NCI-H1436 treated with DMSO at 0.1 percent for 48 hours (cell line): ENCODE data around the gene SYNE4.
"Not testable (repeated sequence)": the region's sequence is repeated elsewhere in the genome, so short reads cannot be mapped to it uniquely, and the experiment has no call there.

ENCODE experiments used
- DNase-seq: peaks from one replicate; lab custom pipeline; 2025; lab: John Stamatoyannopoulos, UW

The SYNE4 gene

DNA sequence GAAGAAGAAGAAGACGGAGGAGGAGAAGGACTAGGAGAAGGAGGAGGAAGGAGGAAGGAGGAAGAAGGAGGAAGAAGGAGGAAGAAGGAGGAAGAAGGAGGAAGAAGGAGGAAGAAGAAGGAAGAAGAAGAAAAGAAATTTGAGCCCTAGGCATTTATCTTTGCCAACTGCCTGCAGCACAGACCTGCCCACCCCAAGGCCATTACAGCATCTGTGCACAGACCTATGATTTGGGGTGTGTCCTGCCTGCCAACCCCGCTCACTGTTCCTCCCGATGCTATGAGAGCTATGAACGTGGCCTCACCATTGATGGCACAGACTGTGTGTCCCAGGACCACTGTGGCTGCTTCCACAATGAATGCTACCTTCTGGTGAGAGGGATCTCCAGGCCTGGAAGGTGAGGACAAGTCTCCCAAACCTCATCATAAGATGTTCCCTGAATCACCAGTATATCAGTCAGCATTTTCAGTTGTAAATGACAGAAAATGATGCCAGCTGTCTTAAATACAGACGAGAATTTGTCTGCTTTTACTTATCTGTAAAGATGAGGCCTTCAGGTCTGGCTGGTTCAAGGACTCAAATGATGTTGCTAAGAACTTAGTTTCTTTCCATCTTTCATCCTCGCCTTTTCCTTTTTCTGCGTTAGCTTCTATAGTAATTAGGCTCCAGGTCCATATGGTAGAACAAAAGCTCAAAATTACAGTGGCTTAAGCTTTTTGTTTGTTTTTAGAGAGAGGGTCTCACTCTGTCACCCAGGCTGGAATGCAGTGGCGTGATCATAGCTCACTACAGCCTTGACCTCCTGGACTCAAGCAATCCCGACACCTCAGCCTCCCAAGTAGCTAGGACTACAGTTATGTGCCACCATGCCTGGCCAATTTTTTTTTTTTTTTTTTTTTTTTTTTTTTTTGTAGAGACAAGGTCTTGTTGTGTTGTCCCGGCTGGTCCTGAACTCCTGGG, 17.6 kb downstream of the SYNE4 start:
- no peak for DNase-seq

DNA sequence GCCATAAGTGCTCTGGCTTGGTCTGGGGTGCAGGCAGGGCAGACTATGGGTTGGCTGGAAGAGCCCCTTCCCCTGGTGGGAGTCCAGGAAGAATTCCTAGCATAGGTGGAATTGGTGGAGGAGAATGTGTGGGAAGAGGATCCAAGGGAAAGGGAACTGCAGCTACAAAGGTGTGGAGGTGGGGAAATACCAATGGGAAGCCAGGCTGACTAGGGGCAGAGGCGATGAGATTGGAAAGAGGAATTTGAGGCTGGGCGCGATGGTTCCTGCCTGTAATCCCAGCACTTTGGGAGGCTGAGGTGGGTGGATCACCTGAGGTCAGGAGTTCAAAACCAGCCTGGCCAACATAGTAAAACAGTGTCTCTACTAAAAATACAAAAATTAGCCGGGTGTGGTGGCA, 18.5 kb downstream of the SYNE4 start:
- no peak for DNase-seq

DNA sequence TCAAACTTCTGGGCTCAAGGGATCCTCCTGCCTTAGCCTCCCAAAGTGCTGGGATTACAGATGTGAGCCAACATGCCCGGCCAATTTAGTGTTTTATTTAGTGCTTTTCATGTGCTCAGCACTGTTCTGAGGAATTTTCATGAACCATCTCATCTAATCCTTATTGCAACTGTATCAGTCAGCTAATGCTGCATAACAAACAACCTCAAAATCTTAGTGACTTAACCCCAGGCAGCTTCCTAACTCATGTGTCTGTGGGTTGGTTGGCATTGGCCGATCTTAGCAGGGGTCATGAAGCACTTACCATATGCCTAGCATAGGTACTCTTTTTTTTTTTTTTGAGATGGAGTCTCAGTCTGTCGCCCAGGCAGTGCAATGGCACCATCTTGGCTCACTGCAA, 19.8 kb downstream of the SYNE4 start:
- no peak for DNase-seq

DNA sequence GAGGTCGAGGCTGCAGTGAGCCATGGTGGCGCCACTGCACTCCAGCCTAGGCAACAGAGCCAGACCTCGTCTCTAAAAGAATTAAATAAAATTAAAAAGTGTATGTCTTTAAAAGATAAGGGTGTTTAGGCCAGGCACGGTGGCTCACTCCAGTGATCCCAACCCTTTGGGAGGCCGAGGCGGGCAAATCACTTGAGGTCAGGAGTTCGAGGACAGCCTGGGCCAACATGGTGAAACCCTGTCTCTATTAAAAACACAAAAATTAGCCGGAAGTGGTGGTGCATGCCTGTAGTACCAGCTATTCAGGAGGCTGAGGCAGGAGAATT, 21.1 kb downstream of the SYNE4 start:
- no peak for DNase-seq

DNA sequence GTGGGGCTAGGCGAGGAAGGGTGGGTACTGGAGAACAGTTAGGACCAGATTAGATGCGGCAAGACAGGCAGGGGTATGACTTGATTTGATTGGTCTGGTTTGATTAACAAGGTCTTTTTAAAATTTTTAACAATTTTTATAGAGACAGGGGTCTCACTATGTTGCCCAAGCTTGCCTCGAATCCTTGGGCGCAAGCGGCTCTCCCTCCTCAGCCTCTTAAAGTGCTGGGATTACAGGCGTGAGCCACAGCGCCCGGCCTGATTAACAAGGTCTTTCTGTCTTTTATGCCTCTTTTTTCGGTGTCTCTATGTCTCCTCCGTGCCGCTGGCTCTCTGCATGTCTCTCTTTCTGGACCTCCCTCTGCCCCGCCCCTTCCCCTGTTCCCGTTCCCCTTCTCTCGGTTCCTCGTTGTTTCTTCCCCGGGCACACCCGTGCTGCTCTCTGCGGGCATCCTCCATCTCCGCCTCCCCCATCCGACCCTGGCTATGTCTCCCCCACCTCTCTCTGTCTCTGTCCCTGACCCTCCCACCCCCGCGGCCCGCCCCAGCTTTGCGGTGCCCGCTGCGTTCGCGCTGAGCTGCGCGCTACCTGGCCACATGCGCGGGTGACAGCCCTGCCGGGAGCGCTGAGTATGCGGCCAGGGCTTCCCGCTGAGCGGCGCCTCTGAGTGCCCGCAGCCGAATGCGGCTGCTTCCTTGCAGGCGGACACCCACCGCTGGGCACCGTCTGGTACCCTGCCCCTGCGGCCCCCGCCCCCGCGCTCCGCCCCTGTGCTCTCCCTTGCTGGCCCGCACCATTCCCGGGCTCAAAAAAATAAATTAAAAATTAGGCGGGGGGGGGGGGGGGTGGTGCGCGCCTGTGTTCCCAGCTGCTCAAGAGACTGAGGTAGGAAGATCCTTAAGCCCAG, 21.7 kb downstream of the SYNE4 start:
- DNase-seq: no peak

DNA sequence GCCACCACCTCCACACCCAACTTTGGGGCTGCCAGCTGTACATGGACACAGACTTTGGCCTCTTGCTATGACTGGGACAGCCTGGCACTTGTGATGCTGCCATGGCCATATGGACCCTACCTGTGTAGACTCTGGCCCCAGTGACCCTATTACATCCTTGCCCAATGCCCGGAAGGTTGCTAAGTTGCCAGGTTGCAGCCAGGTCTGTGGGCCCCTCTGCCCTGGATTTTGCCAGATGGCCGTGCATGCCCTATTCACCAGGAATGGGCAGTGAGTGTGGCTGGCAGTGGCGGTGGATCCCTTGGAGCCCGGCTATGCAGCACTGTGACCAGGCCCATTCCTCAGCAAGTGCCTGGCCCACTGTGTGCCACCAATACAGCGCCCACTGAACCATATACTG, 22.5 kb downstream of the SYNE4 start:
- DNase-seq: no peak

DNA sequence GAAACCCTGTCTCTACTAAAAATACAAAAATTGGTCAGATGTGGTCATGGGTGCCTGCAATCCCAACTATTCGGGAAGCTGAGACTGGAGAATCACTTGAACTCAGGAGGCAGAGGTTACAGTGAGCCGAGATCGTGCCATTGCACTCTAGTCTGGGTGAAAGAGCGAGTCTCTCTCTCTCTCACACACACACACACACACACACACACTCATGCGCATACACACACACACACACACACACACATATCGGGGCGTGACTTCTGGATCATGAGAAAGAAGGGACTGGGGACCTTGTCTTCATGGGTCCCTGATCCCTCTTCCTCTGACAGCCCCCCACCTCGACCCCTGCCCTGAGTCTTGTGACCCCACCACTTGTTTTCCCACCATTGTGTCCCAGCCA, 25.4 kb downstream of the SYNE4 start:
- no peak for DNase-seq

DNA sequence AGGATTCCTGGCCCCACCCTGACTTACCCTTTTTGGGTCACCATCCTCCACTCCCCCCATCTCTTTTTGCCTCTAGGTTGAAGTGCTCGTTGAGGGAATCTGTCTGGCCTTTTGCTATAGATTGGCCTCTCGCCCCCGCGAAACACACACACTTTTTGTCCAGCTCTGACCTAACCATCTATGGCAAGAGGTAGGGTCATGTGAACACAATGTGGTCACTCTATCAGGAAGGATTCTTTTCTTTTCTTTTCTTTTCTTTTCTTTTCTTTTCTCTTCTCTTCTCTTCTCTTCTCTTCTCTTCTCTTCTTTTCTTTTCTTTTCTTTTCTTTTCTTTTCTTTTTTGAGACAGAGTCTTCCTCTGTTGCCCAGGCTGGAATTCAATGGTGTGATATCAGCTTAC, 27.6 kb downstream of the SYNE4 start:
- not testable (repeated sequence) for DNase-seq

DNA sequence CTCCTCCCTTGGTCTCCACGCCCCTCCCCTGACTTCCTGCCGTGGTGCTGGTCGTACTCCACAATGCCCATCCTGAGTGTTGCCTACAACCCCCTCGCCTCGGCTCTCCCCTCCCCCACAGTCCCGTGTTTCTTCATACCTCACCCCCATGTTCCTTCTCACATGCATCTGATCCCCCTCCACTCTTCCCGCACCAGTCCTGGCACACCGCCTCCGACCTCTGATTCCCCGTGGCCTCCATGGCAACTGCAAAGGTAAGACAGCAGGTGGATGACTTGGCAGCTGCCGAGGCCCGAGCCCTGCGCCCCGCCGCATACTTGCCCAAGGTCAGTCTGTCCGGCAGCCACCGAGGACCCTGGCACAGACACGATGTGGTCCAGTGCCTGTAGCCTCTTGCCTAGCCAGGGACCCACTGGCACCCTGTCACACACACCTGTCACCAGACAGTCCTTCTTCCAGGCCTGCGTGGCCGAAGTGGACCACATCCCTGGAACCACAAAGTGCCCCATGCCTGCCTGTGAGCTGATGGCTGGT, 29.7 kb downstream of the SYNE4 start:
- DNase-seq: no peak

DNA sequence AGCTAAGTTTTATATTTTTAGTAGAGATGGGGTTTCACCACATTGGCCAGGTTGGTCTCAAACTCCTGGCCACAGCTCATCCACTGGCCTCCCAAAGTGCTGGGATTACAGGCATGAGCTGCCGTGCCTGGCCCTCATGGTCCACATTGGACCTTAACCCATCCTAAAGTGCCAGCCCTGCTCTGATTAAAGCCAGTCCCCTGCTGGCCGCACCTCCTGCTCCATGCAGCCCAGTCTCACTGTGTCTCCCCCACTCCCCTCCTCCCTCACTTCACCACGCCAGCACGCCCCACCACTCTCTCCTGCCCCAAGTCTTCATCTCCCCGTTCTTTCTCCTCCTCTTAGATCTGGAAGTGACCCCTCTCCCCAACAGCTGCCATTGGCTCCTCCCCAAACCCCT, 30.3 kb downstream of the SYNE4 start:
- no peak for DNase-seq

DNA sequence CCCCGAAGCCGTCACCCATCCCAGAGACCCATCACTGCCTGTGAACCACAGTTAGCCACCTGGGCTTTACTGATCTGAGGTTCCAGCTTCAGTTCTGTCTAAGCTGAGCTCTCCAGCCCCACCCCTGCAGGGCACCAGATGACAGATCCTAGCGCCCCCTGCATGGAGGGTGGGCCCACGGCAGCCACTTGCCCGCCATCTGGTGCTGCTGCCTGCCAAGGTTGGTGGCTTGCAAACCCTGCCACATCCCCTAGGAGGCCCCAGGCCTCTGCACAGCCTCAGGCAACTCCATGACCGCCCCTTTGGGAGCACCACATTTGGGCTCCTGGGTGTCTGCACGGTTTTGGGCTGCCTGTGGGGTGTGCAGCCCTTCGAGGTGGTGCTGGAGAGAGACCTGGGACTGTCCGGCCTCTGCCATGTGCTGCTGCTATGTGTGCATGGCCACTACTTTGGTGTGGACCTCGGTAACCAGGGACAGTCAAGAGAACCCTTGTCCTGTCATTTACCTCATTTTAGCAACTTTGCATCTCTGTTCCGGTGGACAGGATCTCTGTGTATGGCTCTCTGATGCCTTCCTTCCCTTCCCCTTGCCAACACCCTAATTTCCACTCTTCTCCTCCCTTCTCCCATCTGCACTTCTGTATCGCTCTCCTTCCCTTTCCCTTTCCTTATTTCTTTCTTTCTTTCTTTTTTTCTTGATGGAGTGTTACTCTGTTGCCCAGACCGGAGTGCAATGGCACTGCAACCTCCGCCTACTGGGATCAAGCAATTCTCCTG, 31.0 kb downstream of the SYNE4 start:
- DNase-seq: peak; percentile 9

DNA sequence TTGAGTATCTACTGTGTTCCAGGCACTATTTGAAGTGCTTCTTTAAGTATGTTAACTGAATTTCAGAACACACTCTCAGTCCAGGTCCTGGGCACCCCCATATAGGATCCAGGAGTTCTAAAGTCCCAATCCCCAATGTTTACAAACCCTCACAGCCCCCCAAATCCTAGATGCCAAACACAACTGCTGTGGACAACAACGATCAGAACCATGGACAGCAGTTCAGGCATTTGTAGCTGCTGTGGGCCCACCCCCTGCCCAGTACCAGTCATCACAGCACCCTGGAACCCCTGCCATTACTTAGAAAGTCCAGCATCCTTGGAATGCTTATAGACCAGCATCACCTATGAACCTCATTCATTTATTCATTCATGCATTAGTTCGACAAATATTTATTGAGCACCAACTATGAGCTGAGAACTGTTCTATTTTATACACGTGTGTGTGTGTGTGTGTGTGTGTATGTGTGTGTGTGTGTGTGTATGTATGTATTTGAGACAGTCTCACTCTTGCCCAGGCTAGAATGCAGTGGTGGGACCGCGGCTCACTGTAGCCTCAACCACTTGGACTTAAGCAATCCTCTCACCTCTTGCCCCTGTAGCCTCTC, 32.9 kb downstream of the SYNE4 start:
- no peak for DNase-seq

DNA sequence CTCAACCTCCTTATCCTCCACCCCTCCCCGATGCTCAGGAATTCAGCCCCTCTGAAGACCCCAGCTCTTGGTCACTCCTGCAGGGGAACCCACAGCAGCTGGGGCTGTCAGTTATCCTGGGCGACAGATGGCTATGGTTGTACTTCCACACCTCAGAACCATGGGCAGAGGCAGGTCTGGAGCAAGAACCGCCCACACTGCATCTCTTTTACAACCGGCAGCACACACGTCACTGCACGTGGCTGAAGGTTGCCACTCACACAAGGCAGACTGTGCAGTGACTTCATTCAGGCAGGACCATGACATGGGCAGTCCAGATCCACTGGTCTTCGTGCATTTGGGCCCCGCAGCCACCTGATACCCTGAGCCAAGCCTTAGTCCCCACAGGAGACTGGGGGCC, 35.1 kb downstream of the SYNE4 start:
- DNase-seq: no peak

DNA sequence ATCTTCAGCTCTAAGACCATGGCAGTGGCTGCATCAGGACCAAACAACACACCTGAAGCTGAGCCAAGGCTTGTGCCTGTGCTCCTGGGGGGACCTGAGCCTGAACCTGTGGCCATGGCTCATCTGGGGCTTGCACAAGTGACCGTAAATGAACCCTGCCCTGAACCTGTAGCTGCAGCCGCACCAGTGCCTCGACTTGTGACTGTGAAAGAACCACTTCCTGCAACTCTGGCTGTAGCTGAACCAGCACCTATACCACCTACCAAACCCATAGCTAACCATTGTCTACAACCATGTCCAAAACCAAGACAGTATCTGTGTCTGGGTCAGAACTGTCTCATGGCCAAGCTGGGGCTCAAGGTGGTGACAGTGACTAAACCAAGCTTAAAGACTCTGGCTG, 41.8 kb downstream of the SYNE4 start:
- no peak for DNase-seq

DNA sequence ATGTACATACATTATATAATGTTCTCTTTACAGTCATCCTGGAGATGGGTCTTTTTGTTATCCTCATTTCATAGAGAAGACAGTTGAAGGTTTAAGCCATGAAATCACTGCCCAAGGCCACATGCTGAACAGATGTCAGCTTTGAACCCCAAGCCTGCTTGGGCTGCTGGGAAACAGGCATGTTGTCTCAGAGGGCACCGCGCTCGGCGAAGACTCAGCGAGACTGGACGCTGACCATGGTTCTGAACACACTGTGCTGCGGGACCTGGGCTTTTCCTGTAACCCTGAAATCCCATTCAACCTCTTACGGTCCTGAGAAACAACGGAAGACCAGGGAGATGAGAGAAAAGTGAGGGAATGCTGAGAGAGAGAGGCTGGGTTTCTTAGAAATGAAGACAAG, 45.1 kb downstream of the SYNE4 start:
- no peak for DNase-seq

DNA sequence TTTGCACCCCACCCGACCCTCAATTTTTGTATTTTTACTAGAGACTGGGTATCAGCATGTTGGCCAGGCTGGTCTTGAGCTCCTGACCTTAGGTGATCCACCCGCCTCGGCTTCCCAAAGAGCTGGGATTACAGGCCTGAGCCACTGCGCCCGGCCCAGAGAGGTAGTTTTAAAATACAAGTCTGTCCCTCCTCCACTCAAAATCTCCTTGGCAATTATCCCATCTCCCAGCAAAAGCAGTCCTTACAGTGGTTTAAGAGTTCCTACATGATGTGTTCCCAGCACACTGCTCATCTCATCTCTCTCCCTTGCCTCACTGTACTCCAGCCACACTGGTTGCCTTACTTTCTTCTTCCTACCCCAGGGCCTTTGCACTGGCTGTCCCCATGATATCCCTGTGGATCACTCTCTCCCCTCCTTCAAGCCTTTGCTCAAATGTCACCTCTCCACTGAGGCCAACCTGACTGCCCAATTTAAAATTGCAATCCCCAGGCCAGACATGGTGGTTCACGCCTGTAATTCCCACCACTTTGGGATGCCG, 48.1 kb downstream of the SYNE4 start:
- DNase-seq: no peak

DNA sequence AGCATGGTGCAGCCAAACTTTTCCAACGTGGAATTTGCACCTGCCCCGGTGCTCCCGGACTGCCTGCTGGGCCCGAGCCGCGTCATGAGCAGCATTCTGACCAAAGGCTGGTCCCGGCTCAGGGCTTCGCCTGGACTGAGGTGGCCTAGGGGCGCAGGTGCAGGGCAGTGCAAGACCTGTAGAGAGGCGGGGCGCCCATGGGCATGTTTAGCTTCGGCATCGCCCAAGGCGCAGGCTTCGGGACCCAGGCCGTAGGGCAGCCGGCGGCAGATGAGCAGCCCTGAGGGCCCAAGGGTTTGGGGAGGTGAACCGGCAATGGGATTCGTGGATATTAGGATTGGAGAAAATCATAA, 48.7 kb downstream of the SYNE4 start:
- no peak for DNase-seq

DNA sequence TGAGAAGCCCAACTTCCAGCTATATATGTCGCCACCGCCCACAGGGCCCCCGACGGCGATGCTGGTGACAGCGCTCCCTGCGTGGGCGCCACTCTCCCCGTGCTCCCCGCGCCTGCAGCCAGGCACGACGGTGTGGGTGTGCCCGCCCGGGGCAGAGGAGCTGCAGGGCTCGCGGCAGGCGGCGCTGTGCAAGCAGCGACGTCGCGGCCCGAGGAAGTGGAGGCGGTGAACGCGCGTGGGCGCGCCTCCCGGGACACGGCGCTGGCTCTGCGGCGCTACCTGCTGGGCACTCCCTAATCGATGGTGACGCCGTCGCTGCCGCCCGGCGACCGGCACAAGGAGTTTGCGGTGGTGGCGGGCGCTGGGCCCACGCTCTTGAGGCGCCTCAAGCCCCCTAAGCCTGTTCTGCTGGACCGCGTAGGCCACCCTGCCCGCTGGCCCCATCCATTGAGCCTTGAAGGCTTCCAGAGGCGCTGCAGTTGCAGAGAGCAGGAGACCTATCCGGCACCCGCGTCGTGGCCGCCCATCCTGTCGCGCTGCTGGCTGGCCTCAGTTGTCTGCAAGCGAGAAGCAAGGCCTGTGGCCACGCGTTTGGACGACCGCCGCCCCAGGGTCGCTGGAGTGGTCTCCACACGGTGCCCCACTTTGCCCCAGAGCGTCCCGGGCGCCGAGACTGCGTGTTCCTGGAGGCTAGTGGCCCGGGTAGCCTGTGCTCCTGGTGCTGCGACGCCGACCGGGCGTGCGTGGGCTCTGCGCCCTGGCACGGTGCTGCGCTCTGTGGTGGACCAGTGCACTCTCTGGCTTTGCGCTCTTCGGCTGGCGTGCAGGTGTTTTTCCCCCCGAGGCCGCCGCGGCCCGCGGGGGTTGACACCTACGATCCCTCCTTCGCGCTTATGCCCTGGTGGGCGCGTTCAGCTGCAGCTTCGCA, 49.3 kb downstream of the SYNE4 start:
- no peak for DNase-seq

DNA sequence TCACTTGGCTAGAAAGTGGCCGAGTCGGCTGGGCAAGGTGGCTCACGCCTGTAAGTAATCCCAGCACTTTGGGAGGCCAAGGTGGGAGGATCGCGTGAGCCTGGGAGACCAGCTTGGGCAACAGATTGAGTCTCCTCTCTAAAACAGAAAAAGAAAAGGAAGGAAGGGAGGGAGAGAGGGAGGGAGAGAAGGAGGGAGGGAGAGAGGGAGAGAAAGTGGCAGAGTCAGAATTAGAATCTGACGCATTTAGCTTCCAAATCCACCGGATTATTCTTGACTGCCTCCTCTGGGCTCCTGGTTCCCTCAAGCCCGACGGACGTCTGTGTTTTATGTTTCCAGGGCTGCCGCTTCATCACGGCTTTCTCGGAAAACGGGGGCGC, 50.0 kb downstream of the SYNE4 start:
- DNase-seq: no peak

DNA sequence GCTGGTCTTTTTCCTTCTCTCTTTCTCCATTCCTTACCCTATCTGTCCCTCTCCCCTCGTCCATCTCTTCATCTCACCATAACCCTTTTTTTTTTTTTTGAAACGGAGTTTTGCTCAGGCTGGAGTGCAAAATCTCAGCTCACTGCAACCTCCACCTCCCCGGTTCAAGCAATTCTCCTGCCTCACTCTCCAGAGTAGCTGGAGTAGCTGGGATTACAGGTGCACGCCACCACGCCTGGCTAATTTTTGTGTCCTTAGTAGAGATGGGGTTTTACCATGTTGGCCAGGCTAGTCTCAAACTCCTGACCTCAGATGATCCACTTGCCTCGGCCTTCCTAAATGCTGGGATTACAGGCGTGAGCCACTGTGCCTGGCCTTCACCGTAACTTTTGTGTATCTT, 51.2 kb downstream of the SYNE4 start:
- not testable (repeated sequence) for DNase-seq
